Bronchial epithelial cell (primary cell): ENCODE measurements around the gene SLC22A14. TPM values are rescaled to one million over a fixed set of nuclear protein-coding genes. Genes with fewer than 3 reads are reported as not detected.

Experiments
- DNase-seq: peaks from one replicate; pipeline ENCODE4 v3.0.0-alpha.2; 2010; ENCODE audit warnings: low read depth
- FAIRE-seq: peaks from 2 replicates; lab custom pipeline; 2011; peaks lifted over from hg19 to GRCh38; lab: Jason Lieb, UNC
- H3K27me3 ChIP-seq: 2 replicates; pipeline ENCODE4 v1.5.1; 2011; ENCODE audit warnings: low read length; ENCODE audit not compliant: control insufficient read depth, insufficient read depth
- H3K36me3 ChIP-seq: 2 replicates; pipeline ENCODE4 v1.5.1; 2011; ENCODE audit warnings: low read length; ENCODE audit not compliant: control insufficient read depth, insufficient read depth
- H3K4me3 ChIP-seq: 2 replicates; pipeline ENCODE4 v1.5.1; 2011; ENCODE audit warnings: mild to moderate bottlenecking, low read depth, low read length, control low read depth
- total RNA-seq: library from RNA; depleted of rRNA; stranded (reverse); fragments of >200 nt; gene quantifications from 2 replicates; pipeline ENCODE4 v1.2.1, GENCODE V29; 2014
- TF ChIP-seq, protein P1 (sequence below): IDR thresholded peaks from 2 replicates; pipeline ENCODE4 v1.5.1; 2011; ENCODE audit warnings: mild to moderate bottlenecking, moderate library complexity, low read length, control low read depth, inconsistent platforms; ENCODE audit not compliant: insufficient read depth, severe bottlenecking

The SLC22A14 gene
- total RNA-seq, 1 donor from 2014 or later: 0.26 TPM

DNA sequence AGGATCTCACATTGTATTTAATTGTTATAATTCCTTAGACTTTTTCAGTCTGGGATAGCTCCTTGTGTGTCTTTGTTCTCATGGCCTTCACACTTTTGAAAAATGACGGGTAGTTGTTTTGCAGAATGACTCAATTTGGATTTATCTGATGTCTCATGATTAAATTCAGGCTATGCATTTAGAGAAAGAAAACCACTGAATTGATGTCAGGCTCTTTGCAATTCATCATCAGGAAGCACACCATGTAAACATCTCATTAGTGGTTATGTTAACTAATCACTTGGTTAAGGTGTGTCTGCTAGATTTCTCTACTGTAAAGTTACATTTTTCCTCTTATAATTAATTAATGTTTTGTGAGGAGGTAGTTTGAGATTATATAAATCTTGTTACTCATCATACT lies 24.5 kb upstream of the SLC22A14 start:
- Histone ChIP-seq H3K4me3 (no peak overlapping the region), H3K27me3 (no peaks in the 10 kb centered on the region), H3K36me3 (peaks cover 14% of the 10 kb centered on the region)
- FAIRE-seq (no peak), DNase-seq (no peak)
- TF ChIP-seq, protein P1, sequence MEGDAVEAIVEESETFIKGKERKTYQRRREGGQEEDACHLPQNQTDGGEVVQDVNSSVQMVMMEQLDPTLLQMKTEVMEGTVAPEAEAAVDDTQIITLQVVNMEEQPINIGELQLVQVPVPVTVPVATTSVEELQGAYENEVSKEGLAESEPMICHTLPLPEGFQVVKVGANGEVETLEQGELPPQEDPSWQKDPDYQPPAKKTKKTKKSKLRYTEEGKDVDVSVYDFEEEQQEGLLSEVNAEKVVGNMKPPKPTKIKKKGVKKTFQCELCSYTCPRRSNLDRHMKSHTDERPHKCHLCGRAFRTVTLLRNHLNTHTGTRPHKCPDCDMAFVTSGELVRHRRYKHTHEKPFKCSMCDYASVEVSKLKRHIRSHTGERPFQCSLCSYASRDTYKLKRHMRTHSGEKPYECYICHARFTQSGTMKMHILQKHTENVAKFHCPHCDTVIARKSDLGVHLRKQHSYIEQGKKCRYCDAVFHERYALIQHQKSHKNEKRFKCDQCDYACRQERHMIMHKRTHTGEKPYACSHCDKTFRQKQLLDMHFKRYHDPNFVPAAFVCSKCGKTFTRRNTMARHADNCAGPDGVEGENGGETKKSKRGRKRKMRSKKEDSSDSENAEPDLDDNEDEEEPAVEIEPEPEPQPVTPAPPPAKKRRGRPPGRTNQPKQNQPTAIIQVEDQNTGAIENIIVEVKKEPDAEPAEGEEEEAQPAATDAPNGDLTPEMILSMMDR: no peak

- FAIRE-seq: no peak
- no peak overlapping the region for H3K4me3 ChIP-seq
- H3K36me3 ChIP-seq: no peaks in the 10 kb centered on the region
- no peaks in the 10 kb centered on the region for H3K27me3 ChIP-seq
- TF ChIP-seq, protein P1: no peak
- DNase-seq: no peak
Observed at GRCh38 chr3:38260474-38260873, 21.6 kb upstream of the SLC22A14 start.

- H3K4me3 ChIP-seq: no peak overlapping the region
- H3K27me3 ChIP-seq: no peaks in the 10 kb centered on the region
- FAIRE-seq (no peak), DNase-seq (no peak)
- peaks cover 5% of the 10 kb centered on the region for H3K36me3 ChIP-seq
- TF ChIP-seq, protein P1: no peak
Observed at GRCh38 chr3:38264353-38264771, 17.7 kb upstream of the SLC22A14 start.

GRCh38 chr3:38264779-38265178 lies 17.3 kb upstream of the SLC22A14 start:
- TF ChIP-seq, protein P1: no peak
- Histone ChIP-seq H3K36me3 (peaks cover 5% of the 10 kb centered on the region), H3K27me3 (no peaks in the 10 kb centered on the region), H3K4me3 (no peak overlapping the region)
- no peak for DNase-seq
- no peak for FAIRE-seq

GRCh38 chr3:38265604-38266307 lies 16.3 kb upstream of the SLC22A14 start, which contains the start of gene SLC22A13:
SLC22A13 (plus strand) TSS chr3:38265812; CDS start chr3:38265861, 49 bp downstream.
- FAIRE-seq (no peak), DNase-seq (no peak)
- peaks cover 5% of the 10 kb centered on the region for H3K36me3 ChIP-seq
- TF ChIP-seq, protein P1: no peak
- H3K27me3 ChIP-seq: no peaks in the 10 kb centered on the region
- no peak within 1 kb of the TSS for H3K4me3 ChIP-seq
